H9 (cell line): ENCODE data around the gene SKIC8. TPM values are rescaled to one million over a fixed set of nuclear protein-coding genes. Genes with fewer than 3 reads are reported as not detected.

Source experiments
- DNase-seq: peaks from one replicate; pipeline ENCODE4 v3.0.0-alpha.2; 2017
- H2AFZ ChIP-seq: one replicate; pipeline ENCODE4 v1.6.1; 2013; ENCODE audit warnings: mild to moderate bottlenecking, low read length, control low read depth, moderate library complexity
- H2AK5ac ChIP-seq: 2 replicates; pipeline ENCODE4 v1.6.1; 2013; ENCODE audit warnings: low read length, control low read depth, mixed read lengths; ENCODE audit not compliant: insufficient read length
- H2BK120ac ChIP-seq: one replicate; pipeline ENCODE4 v1.6.1; 2013; ENCODE audit warnings: low read depth, mild to moderate bottlenecking, low read length, control low read depth, inconsistent platforms; ENCODE audit not compliant: poor library complexity, severe bottlenecking
- H2BK12ac ChIP-seq: 2 replicates; pipeline ENCODE4 v1.6.1; 2013; ENCODE audit warnings: low read length, control low read depth, mixed read lengths, low read depth; ENCODE audit not compliant: insufficient read length
- H2BK15ac ChIP-seq: 2 replicates; pipeline ENCODE4 v1.6.1; 2013; ENCODE audit warnings: low read depth, low read length, control low read depth
- H2BK20ac ChIP-seq: one replicate; pipeline ENCODE4 v1.6.1; 2013; ENCODE audit warnings: low read depth, mild to moderate bottlenecking, low read length, control low read depth, inconsistent platforms; ENCODE audit not compliant: poor library complexity, severe bottlenecking
- H2BK5ac ChIP-seq: 2 replicates; pipeline ENCODE4 v1.6.1; 2013; ENCODE audit warnings: low read length, control low read depth, mixed read lengths; ENCODE audit not compliant: insufficient read length
- H3K14ac ChIP-seq: 2 replicates; pipeline ENCODE4 v1.6.1; 2013; ENCODE audit warnings: low read length, control low read depth; ENCODE audit not compliant: insufficient read depth
- H3K18ac ChIP-seq: 2 replicates; pipeline ENCODE4 v1.6.1; 2013; ENCODE audit warnings: low read depth, mild to moderate bottlenecking, mixed read lengths, low read length, control low read depth; ENCODE audit not compliant: insufficient read length
- H3K23ac ChIP-seq: 2 replicates; pipeline ENCODE4 v1.6.1; 2013; ENCODE audit warnings: low read length, control low read depth, mixed read lengths, low read depth; ENCODE audit not compliant: insufficient read length
- H3K23me2 ChIP-seq: 2 replicates; pipeline ENCODE4 v1.6.1; 2013; ENCODE audit warnings: low read depth, mild to moderate bottlenecking, mixed read lengths, low read length, control low read depth; ENCODE audit not compliant: insufficient read length, poor library complexity, severe bottlenecking
- H3K27ac ChIP-seq: 2 replicates; pipeline ENCODE4 v1.5.1; 2013; ENCODE audit warnings: low read length, control low read depth, mixed read lengths, low read depth; ENCODE audit not compliant: insufficient read length
- H3K27me3 ChIP-seq: 2 replicates; pipeline ENCODE4 v1.6.1; 2013; ENCODE audit warnings: low read length, control low read depth, inconsistent platforms; ENCODE audit not compliant: insufficient read depth
- H3K4ac ChIP-seq: 2 replicates; pipeline ENCODE4 v1.6.1; 2013; ENCODE audit warnings: low read depth, mild to moderate bottlenecking, control low read depth, inconsistent platforms, low read length, moderate library complexity
- H3K4me1 ChIP-seq: 2 replicates; pipeline ENCODE4 v1.6.1; 2013; ENCODE audit warnings: low read length, control low read depth, inconsistent platforms; ENCODE audit not compliant: insufficient read depth
- H3K4me2 ChIP-seq: 2 replicates; pipeline ENCODE4 v1.6.1; 2013; ENCODE audit warnings: low read length, control low read depth, mixed read lengths; ENCODE audit not compliant: insufficient read length, insufficient read depth
- H3K56ac ChIP-seq: 2 replicates; pipeline ENCODE4 v1.6.1; 2013; ENCODE audit warnings: low read depth, mild to moderate bottlenecking, mixed read lengths, low read length, control low read depth; ENCODE audit not compliant: insufficient read length
- H3K79me1 ChIP-seq: 2 replicates; pipeline ENCODE4 v1.6.1; 2013; ENCODE audit warnings: low read depth, mild to moderate bottlenecking, moderate library complexity, low read length, control low read depth, inconsistent platforms; ENCODE audit not compliant: insufficient read depth, poor library complexity, severe bottlenecking
- H3K79me2 ChIP-seq: 2 replicates; pipeline ENCODE4 v1.6.1; 2013; ENCODE audit warnings: low read length, control low read depth, inconsistent platforms; ENCODE audit not compliant: insufficient read depth
- H3K9ac ChIP-seq: 2 replicates; pipeline ENCODE4 v1.6.1; 2013; ENCODE audit warnings: low read length, control low read depth, mixed read lengths; ENCODE audit not compliant: insufficient read length; ENCODE audit errors: extremely low read depth
- H3K9me3 ChIP-seq: one replicate; pipeline ENCODE4 v1.6.1; 2013; ENCODE audit warnings: low read depth, low read length, inconsistent platforms; ENCODE audit not compliant: control insufficient read depth
- H3T11ph ChIP-seq: one replicate; pipeline ENCODE4 v1.6.1; 2013; ENCODE audit warnings: mild to moderate bottlenecking, low read length, control low read depth, inconsistent platforms
- H4K20me1 ChIP-seq: one replicate; pipeline ENCODE4 v1.6.1; 2013; ENCODE audit not compliant: control insufficient read depth, insufficient read length, insufficient read depth
- H4K5ac ChIP-seq: 2 replicates; pipeline ENCODE4 v1.6.1; 2013; ENCODE audit warnings: low read depth, mild to moderate bottlenecking, mixed read lengths, low read length, control low read depth; ENCODE audit not compliant: insufficient read length
- H4K8ac ChIP-seq: replicated peaks from 2 replicates; pipeline ENCODE4 v1.6.1; 2013; ENCODE audit warnings: low read length, control low read depth, mixed read lengths, low read depth; ENCODE audit not compliant: insufficient read length
- H4K91ac ChIP-seq: 2 replicates; pipeline ENCODE4 v1.6.1; 2013; ENCODE audit warnings: low read depth, mild to moderate bottlenecking, moderate library complexity, mixed read lengths, low read length, control low read depth; ENCODE audit not compliant: insufficient read length
- H3K27ac Mint-ChIP-seq, 3 experiments: 2 replicates in 2 of 3; 3 replicates in 1 of 3; pipeline ENCODE4 v1.8.0; 2020 to 2021; ENCODE audit warnings: mixed read lengths in 3 of 3, mild to moderate bottlenecking in 1 of 3, moderate library complexity in 1 of 3
- H3K27me3 Mint-ChIP-seq: 2 replicates; pipeline ENCODE4 v1.8.0; 2021; ENCODE audit warnings: low read depth, mild to moderate bottlenecking, moderate library complexity, mixed read lengths
- H3K36me3 Mint-ChIP-seq, 3 experiments: 2 replicates in 2 of 3; 3 replicates in 1 of 3; pipeline ENCODE4 v1.8.0; 2020 to 2021; ENCODE audit warnings: low read depth in 3 of 3, mixed read lengths in 3 of 3; ENCODE audit not compliant: insufficient read depth in 1 of 3
- H3K4me1 Mint-ChIP-seq, 2 experiments: 2 replicates each; pipeline ENCODE4 v1.8.0; 2020; ENCODE audit warnings: mixed read lengths in 2 of 2
- H3K4me3 Mint-ChIP-seq, 2 experiments: 2 replicates in 1 of 2; 3 replicates in 1 of 2; pipeline ENCODE4 v1.8.0; 2020 to 2021; ENCODE audit warnings: mild to moderate bottlenecking in 2 of 2, mixed read lengths in 2 of 2, moderate library complexity in 1 of 2
- H3K9me3 Mint-ChIP-seq, 2 experiments: 2 replicates in 1 of 2; 3 replicates in 1 of 2; pipeline ENCODE4 v1.8.0; 2020; ENCODE audit warnings: mild to moderate bottlenecking in 2 of 2, mixed read lengths in 2 of 2, moderate library complexity in 1 of 2
- WGBS: extraction: QIAGEN DNeasy Blood & Tissue Kit; methylation state at CpG from one replicate; pipeline ENCODE4 v1.1.7; 2013; ENCODE audit warnings: missing lambda C conversion rate, low lambda C conversion rate, mixed read lengths; ENCODE audit not compliant: insufficient read length; ENCODE audit errors: extremely low coverage; 5-methylcytosine and 5-hydroxymethylcytosine counted together
- total RNA-seq: library from RNA; stranded (reverse); gene quantifications from 2 replicates; pipeline ENCODE4 v1.2.1, GENCODE V29; 2021
- TF ChIP-seq, protein P1 (sequence below): fragments of 200-600 bp; sonication (generic); conservative IDR thresholded peaks from 3 replicates; pipeline ENCODE4 v1.8.0; 2021; ENCODE audit warnings: antibody characterized with exemption, mild to moderate bottlenecking

Gene SKIC8
- total RNA-seq, 1 experiment from 2014 or later, result 45.6 TPM

DNA sequence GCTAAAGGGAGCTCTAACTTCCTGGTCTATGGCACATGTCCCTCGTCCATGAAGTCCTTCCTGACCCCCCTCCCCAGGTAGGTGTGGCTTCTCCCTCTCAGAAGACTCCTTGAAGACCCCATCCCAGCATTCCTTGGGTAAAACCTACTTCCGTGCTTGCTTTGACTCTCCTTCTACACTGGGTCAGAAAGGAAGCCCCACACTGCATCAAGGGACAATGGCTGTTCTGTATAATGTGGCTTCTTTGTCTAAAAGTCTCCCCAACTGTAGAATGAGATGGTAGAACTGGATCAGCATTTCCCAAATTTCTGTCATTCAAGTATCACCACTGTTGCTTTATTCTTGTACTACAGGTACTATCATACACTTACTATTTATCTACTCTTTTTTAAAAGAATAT is 38.9 kb downstream of the SKIC8 start:
- H4K20me1 ChIP-seq, result no peaks in the 10 kb centered on the region
- H4K5ac ChIP-seq, result no peak overlapping the region
- no peak overlapping the region for H3K9ac ChIP-seq
- no peak overlapping the region for H3K4me2 ChIP-seq
- H3K23ac ChIP-seq, result no peak overlapping the region
- no peak overlapping the region for H2AK5ac ChIP-seq
- H2BK12ac ChIP-seq, result no peak overlapping the region
- H3T11ph ChIP-seq, result no peak overlapping the region
- no peaks in the 10 kb centered on the region for H3K79me1 ChIP-seq
- no peak overlapping the region for H2BK120ac ChIP-seq
- TF ChIP-seq, protein P1, sequence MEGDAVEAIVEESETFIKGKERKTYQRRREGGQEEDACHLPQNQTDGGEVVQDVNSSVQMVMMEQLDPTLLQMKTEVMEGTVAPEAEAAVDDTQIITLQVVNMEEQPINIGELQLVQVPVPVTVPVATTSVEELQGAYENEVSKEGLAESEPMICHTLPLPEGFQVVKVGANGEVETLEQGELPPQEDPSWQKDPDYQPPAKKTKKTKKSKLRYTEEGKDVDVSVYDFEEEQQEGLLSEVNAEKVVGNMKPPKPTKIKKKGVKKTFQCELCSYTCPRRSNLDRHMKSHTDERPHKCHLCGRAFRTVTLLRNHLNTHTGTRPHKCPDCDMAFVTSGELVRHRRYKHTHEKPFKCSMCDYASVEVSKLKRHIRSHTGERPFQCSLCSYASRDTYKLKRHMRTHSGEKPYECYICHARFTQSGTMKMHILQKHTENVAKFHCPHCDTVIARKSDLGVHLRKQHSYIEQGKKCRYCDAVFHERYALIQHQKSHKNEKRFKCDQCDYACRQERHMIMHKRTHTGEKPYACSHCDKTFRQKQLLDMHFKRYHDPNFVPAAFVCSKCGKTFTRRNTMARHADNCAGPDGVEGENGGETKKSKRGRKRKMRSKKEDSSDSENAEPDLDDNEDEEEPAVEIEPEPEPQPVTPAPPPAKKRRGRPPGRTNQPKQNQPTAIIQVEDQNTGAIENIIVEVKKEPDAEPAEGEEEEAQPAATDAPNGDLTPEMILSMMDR, result no peak
- H2BK20ac ChIP-seq, result no peak overlapping the region
- no peak overlapping the region for H3K18ac ChIP-seq
- no peaks in the 10 kb centered on the region for H3K9me3 Mint-ChIP-seq
- no peaks in the 10 kb centered on the region; the same call in 1 of the 2 replicates for H3K27me3 Mint-ChIP-seq
- H3K4me1 ChIP-seq, result no peaks in the 10 kb centered on the region
- no CpG with 5 or more reads among the region's 2 CpGs for WGBS
- H3K79me2 ChIP-seq, result no peaks in the 10 kb centered on the region
- no peak overlapping the region for H3K14ac ChIP-seq
- no peak overlapping the region for H2BK15ac ChIP-seq
- no peak overlapping the region for H3K4me3 Mint-ChIP-seq
- no peaks in the 10 kb centered on the region for H3K27me3 ChIP-seq
- peaks cover 4% of the 10 kb centered on the region for H3K23me2 ChIP-seq
- no peaks in the 10 kb centered on the region for H3K36me3 Mint-ChIP-seq
- H2BK5ac ChIP-seq, result no peak overlapping the region
- no peak overlapping the region for H3K27ac ChIP-seq
- no peak overlapping the region for H4K8ac ChIP-seq
- 0 out of 4 replicates have a peak, but pooled peaks cover 0 to 2% of the 10 kb centered on the region in 2 experiments for H3K4me1 Mint-ChIP-seq
- no peak overlapping the region for H3K56ac ChIP-seq
- no peak overlapping the region for H3K4ac ChIP-seq
- H4K91ac ChIP-seq, result no peak overlapping the region
- DNase-seq, result no peak
- no peak overlapping the region for H2AFZ ChIP-seq
- H3K27ac Mint-ChIP-seq, result 0 out of 7 replicates have a peak overlapping the region, but pooled peaks of 1 of the 3 experiments have one; percentile 10
- H3K9me3 ChIP-seq, result no peaks in the 10 kb centered on the region
